GM13977 (cell line): ENCODE data around the gene CCDC9B.
A peak's percentile ranks its signal among the peaks of the same experiment; 100 is the strongest.

Source experiments
- DNase-seq: peaks from one replicate; pipeline ENCODE4 v3.0.0; 2012; ENCODE audit warnings: low spot score
- CTCF ChIP-seq: IDR thresholded peaks from 2 replicates; pipeline ENCODE4 v1.5.1; 2012; ENCODE audit warnings: mild to moderate bottlenecking, control low read depth; ENCODE audit not compliant: insufficient read depth; ENCODE audit errors: extremely low read depth, missing control alignments
- in situ Hi-C: fragments of 300-500 bp; cut with MboI; formaldehyde crosslinking; loops from one replicate; pipeline ENCODE4 v1.12.0; 2022; ENCODE audit warnings: low sequenced_read_pairs, low pct_unique_long_range_greater_than_20kb, mixed read lengths, inconsistent platforms; ENCODE audit not compliant: unreplicated experiment

CCDC9B gene

GRCh38 chr15:40340740-40341400 is at the start of gene CCDC9B:
TSS of gene CCDC9B (minus strand) at chr15:40340939. CDS start at chr15:40340819, 120 bp downstream.
- no peak for DNase-seq
- in situ Hi-C loops: no loop called here
- TF ChIP-seq CTCF: no peak

GRCh38 chr15:40389824-40390595 is 49.3 kb upstream of the CCDC9B start:
- TF ChIP-seq CTCF: no peak
- in situ Hi-C loops: no loop called here
- DNase-seq: no peak

- no peak for TF ChIP-seq CTCF
- no peak for DNase-seq
- in situ Hi-C loops: no loop called here
These were observed 48.4 kb upstream of the CCDC9B start for GRCh38 chr15:40388941-40389823.

- TF ChIP-seq CTCF: no peak
- DNase-seq: no peak
- in situ Hi-C loops: no loop called here
These were observed 45.7 kb upstream of the CCDC9B start for GRCh38 chr15:40386480-40386879.

- in situ Hi-C loops: no loop called here
- no peak for TF ChIP-seq CTCF
- DNase-seq: peak; percentile 97
These were observed 42.1 kb upstream of the CCDC9B start, which contains the start of gene KNSTRN for GRCh38 chr15:40382580-40383456. TSS of gene KNSTRN (plus strand) at chr15:40382721. CDS start at chr15:40382836, 115 bp downstream.
